Mesendoderm (in vitro differentiated cells): ENCODE results near the gene MSH2.
"Not testable (repeated sequence)": the region's sequence is repeated elsewhere in the genome, so short reads cannot be mapped to it uniquely, and the experiment has no call there.

Experiments used
- DNase-seq: peaks from one replicate; pipeline ENCODE4 v3.0.0; 2013
- H2AK5ac ChIP-seq: 2 replicates; pipeline ENCODE4 v1.6.1; 2013; ENCODE audit warnings: low read length, inconsistent platforms
- H2BK120ac ChIP-seq: 2 replicates; pipeline ENCODE4 v1.6.1; 2013; ENCODE audit warnings: low read depth, mild to moderate bottlenecking, low read length, moderate library complexity, mixed read lengths
- H2BK15ac ChIP-seq: replicated peaks from 2 replicates; pipeline ENCODE4 v1.6.1; 2013; ENCODE audit warnings: low read depth, mild to moderate bottlenecking, moderate library complexity
- H2BK5ac ChIP-seq: 2 replicates; pipeline ENCODE4 v1.6.1; 2013; ENCODE audit warnings: low read length, inconsistent platforms
- H3K18ac ChIP-seq: 2 replicates; pipeline ENCODE4 v1.6.1; 2013; ENCODE audit warnings: mild to moderate bottlenecking, low read length, mixed read lengths
- H3K23ac ChIP-seq: one replicate; pipeline ENCODE4 v1.6.1; 2013; ENCODE audit warnings: low read length
- H3K27ac ChIP-seq: 2 replicates; pipeline ENCODE4 v1.5.1; 2013; ENCODE audit warnings: low read depth, mild to moderate bottlenecking, inconsistent platforms, low read length, moderate library complexity
- H3K27me3 ChIP-seq: 2 replicates; pipeline ENCODE4 v1.6.1; 2013; ENCODE audit warnings: low read length, control low read depth, mild to moderate bottlenecking, inconsistent platforms; ENCODE audit not compliant: insufficient read depth, poor library complexity
- H3K36me3 ChIP-seq: 2 replicates; pipeline ENCODE4 v1.6.1; 2013; ENCODE audit warnings: low read length, inconsistent platforms; ENCODE audit not compliant: control insufficient read depth, insufficient read depth
- H3K4ac ChIP-seq: one replicate; pipeline ENCODE4 v1.6.1; 2013; ENCODE audit warnings: low read depth, mild to moderate bottlenecking, low read length, moderate library complexity
- H3K4me1 ChIP-seq: 2 replicates; pipeline ENCODE4 v1.6.1; 2013; ENCODE audit warnings: low read depth, low read length, inconsistent platforms; ENCODE audit not compliant: control insufficient read depth
- H3K4me2 ChIP-seq: 2 replicates; pipeline ENCODE4 v1.6.1; 2013; ENCODE audit warnings: low read length
- H3K4me3 ChIP-seq: 2 replicates; pipeline ENCODE4 v1.5.1; 2013; ENCODE audit warnings: mild to moderate bottlenecking, low read length
- H3K56ac ChIP-seq: one replicate; pipeline ENCODE4 v1.6.1; 2013; ENCODE audit warnings: low read length
- H3K79me1 ChIP-seq: 2 replicates; pipeline ENCODE4 v1.6.1; 2013; ENCODE audit warnings: low read length, inconsistent platforms
- H3K79me2 ChIP-seq: 2 replicates; pipeline ENCODE4 v1.6.1; 2013; ENCODE audit warnings: mild to moderate bottlenecking, low read length; ENCODE audit not compliant: control insufficient read depth, insufficient read depth
- H3K9ac ChIP-seq: 2 replicates; pipeline ENCODE4 v1.6.1; 2013; ENCODE audit warnings: low read length, inconsistent platforms
- H4K5ac ChIP-seq: one replicate; pipeline ENCODE4 v1.6.1; 2013; ENCODE audit warnings: low read length
- H4K8ac ChIP-seq: one replicate; pipeline ENCODE4 v1.6.1; 2013; ENCODE audit warnings: low read depth, mild to moderate bottlenecking, control low read depth, low read length, moderate library complexity
- WGBS: extraction: QIAGEN DNeasy Blood & Tissue Kit; methylation state at CpG from one replicate; pipeline ENCODE4 v1.1.7; 2013; ENCODE audit warnings: low lambda C conversion rate, missing lambda C conversion rate; ENCODE audit not compliant: insufficient coverage; ENCODE audit errors: extremely low coverage; 5-methylcytosine and 5-hydroxymethylcytosine counted together

Gene MSH2

GRCh38 chr2:47429795-47430194 lies 26.8 kb downstream of the MSH2 start:
- H2BK15ac ChIP-seq = no peak overlapping the region
- H3K4ac ChIP-seq = no peak overlapping the region
- H4K8ac ChIP-seq = no peak overlapping the region
- no peak overlapping the region for H3K18ac ChIP-seq
- WGBS = no CpG with 5 or more reads among the region's 6 CpGs
- DNase-seq = no peak
- no peak overlapping the region for H3K27ac ChIP-seq
- no peak overlapping the region for H2AK5ac ChIP-seq
- no peak overlapping the region for H2BK5ac ChIP-seq
- H3K4me1 ChIP-seq = no peaks in the 10 kb centered on the region
- no peak overlapping the region for H3K9ac ChIP-seq
- no peak overlapping the region for H3K4me2 ChIP-seq
- no peaks in the 10 kb centered on the region for H3K27me3 ChIP-seq
- no peak overlapping the region for H3K4me3 ChIP-seq
- H3K79me1 ChIP-seq = no peaks in the 10 kb centered on the region
- no peak overlapping the region for H3K56ac ChIP-seq
- no peaks in the 10 kb centered on the region for H3K79me2 ChIP-seq
- no peak overlapping the region for H4K5ac ChIP-seq
- peaks cover 8% of the 10 kb centered on the region for H3K36me3 ChIP-seq
- H2BK120ac ChIP-seq = no peak overlapping the region
- no peak overlapping the region for H3K23ac ChIP-seq

- not testable (repeated sequence) for H3K56ac ChIP-seq, H3K79me1 ChIP-seq, H3K4me2 ChIP-seq, DNase-seq, H3K4ac ChIP-seq, H3K9ac ChIP-seq, H4K8ac ChIP-seq, H2BK5ac ChIP-seq, H3K4me3 ChIP-seq, H3K23ac ChIP-seq, H2BK120ac ChIP-seq, H3K79me2 ChIP-seq, H3K27me3 ChIP-seq, H2BK15ac ChIP-seq, H2AK5ac ChIP-seq, H4K5ac ChIP-seq, H3K18ac ChIP-seq, H3K27ac ChIP-seq, H3K4me1 ChIP-seq
- WGBS = no CpG with 5 or more reads among the region's 32 CpGs
- peaks cover 10% of the 10 kb centered on the region for H3K36me3 ChIP-seq
Observed at GRCh38 chr2:47433006-47433405, 30.1 kb downstream of the MSH2 start.

GRCh38 chr2:47433445-47433844 lies 30.5 kb downstream of the MSH2 start:
- H4K8ac ChIP-seq, H3K4me1 ChIP-seq, H2BK120ac ChIP-seq, H2BK5ac ChIP-seq, H2BK15ac ChIP-seq, H3K79me1 ChIP-seq, H4K5ac ChIP-seq, H3K9ac ChIP-seq, H3K27me3 ChIP-seq, H2AK5ac ChIP-seq, H3K18ac ChIP-seq, H3K27ac ChIP-seq, H3K79me2 ChIP-seq, H3K4ac ChIP-seq, DNase-seq, H3K4me3 ChIP-seq, H3K4me2 ChIP-seq, H3K23ac ChIP-seq, H3K56ac ChIP-seq: not testable (repeated sequence)
- WGBS = no CpG with 5 or more reads among the region's 31 CpGs
- H3K36me3 ChIP-seq = peaks cover 13% of the 10 kb centered on the region

- no peak overlapping the region for H3K18ac ChIP-seq
- no peak overlapping the region for H3K4ac ChIP-seq
- no peak overlapping the region for H3K23ac ChIP-seq
- no peak overlapping the region for H3K9ac ChIP-seq
- DNase-seq = peak; percentile 37
- peaks cover 5% of the 10 kb centered on the region for H3K36me3 ChIP-seq
- no peak overlapping the region for H4K5ac ChIP-seq
- peaks cover 6% of the 10 kb centered on the region for H3K79me1 ChIP-seq
- peaks cover 2% of the 10 kb centered on the region for H3K79me2 ChIP-seq
- no peak overlapping the region for H3K27ac ChIP-seq
- H2BK5ac ChIP-seq = no peak overlapping the region
- H3K56ac ChIP-seq = no peak overlapping the region
- no peaks in the 10 kb centered on the region for H3K27me3 ChIP-seq
- no peak overlapping the region for H2AK5ac ChIP-seq
- H3K4me2 ChIP-seq = no peak overlapping the region
- H4K8ac ChIP-seq = no peak overlapping the region
- no peak overlapping the region for H2BK120ac ChIP-seq
- no CpG with 5 or more reads among the region's 4 CpGs for WGBS
- H3K4me1 ChIP-seq = no peaks in the 10 kb centered on the region
- H2BK15ac ChIP-seq = no peak overlapping the region
- no peak overlapping the region for H3K4me3 ChIP-seq
Observed at GRCh38 chr2:47437287-47437686, 34.3 kb downstream of the MSH2 start.

GRCh38 chr2:47438106-47438505 lies 35.1 kb downstream of the MSH2 start:
- no peak overlapping the region for H3K27ac ChIP-seq
- no peak overlapping the region for H3K56ac ChIP-seq
- no peak overlapping the region for H2AK5ac ChIP-seq
- no peak overlapping the region for H3K4me2 ChIP-seq
- H3K18ac ChIP-seq = no peak overlapping the region
- H3K27me3 ChIP-seq = no peaks in the 10 kb centered on the region
- H3K4me3 ChIP-seq = no peak overlapping the region
- no peak overlapping the region for H3K4ac ChIP-seq
- no peak for DNase-seq
- no peak overlapping the region for H3K9ac ChIP-seq
- no peaks in the 10 kb centered on the region for H3K4me1 ChIP-seq
- no peak overlapping the region for H4K5ac ChIP-seq
- no peak overlapping the region for H3K23ac ChIP-seq
- H2BK5ac ChIP-seq = no peak overlapping the region
- no CpG with 5 or more reads among the region's 3 CpGs for WGBS
- peaks cover 5% of the 10 kb centered on the region for H3K36me3 ChIP-seq
- peaks cover 6% of the 10 kb centered on the region for H3K79me1 ChIP-seq
- H2BK15ac ChIP-seq = no peak overlapping the region
- H2BK120ac ChIP-seq = no peak overlapping the region
- H3K79me2 ChIP-seq = peaks cover 2% of the 10 kb centered on the region
- no peak overlapping the region for H4K8ac ChIP-seq

GRCh38 chr2:47438783-47439182 lies 35.8 kb downstream of the MSH2 start:
- no peak overlapping the region for H2BK5ac ChIP-seq
- no peak overlapping the region for H2BK15ac ChIP-seq
- H2BK120ac ChIP-seq = no peak overlapping the region
- peaks cover 9% of the 10 kb centered on the region for H3K79me1 ChIP-seq
- no peaks in the 10 kb centered on the region for H3K27me3 ChIP-seq
- no peak overlapping the region for H3K4ac ChIP-seq
- H3K4me1 ChIP-seq = no peaks in the 10 kb centered on the region
- H4K8ac ChIP-seq = no peak overlapping the region
- H3K9ac ChIP-seq = no peak overlapping the region
- H3K36me3 ChIP-seq = peaks cover 5% of the 10 kb centered on the region
- H3K23ac ChIP-seq = no peak overlapping the region
- H3K27ac ChIP-seq = no peak overlapping the region
- peaks cover 4% of the 10 kb centered on the region for H3K79me2 ChIP-seq
- no peak overlapping the region for H3K4me2 ChIP-seq
- H3K56ac ChIP-seq = no peak overlapping the region
- H2AK5ac ChIP-seq = no peak overlapping the region
- H3K4me3 ChIP-seq = no peak overlapping the region
- WGBS = no CpG with 5 or more reads among the region's 2 CpGs
- H3K18ac ChIP-seq = no peak overlapping the region
- no peak overlapping the region for H4K5ac ChIP-seq
- no peak for DNase-seq
